Activated T-cell treated with anti-CD3 and anti-CD28 coated beads, Interleukin-2, amount 50 U/mL, for 4 hours (primary cell): ENCODE data around the gene WDR1. TPM values are rescaled to one million over a fixed set of nuclear protein-coding genes. Genes with fewer than 3 reads are reported as not detected.

Experiments
- ATAC-seq, 2 donors: fragments of 200-7000 bp; cut with Tn5 transposase; one replicate each; pipeline ENCODE4 v1.10.0; 2021
- DNase-seq: peaks from one replicate; pipeline ENCODE4 v3.0.0-alpha.2; 2020
- H3K27me3 Mint-ChIP-seq: one replicate; pipeline ENCODE4 v1.8.0; 2021; ENCODE audit warnings: low read depth, mixed read lengths
- H3K36me3 Mint-ChIP-seq: one replicate; pipeline ENCODE4 v1.8.0; 2022; ENCODE audit warnings: mixed read lengths; ENCODE audit not compliant: insufficient read depth
- H3K4me1 Mint-ChIP-seq: one replicate; pipeline ENCODE4 v1.8.0; 2021; ENCODE audit warnings: low read depth, mixed read lengths
- H3K4me3 Mint-ChIP-seq: one replicate; pipeline ENCODE4 v1.8.0; 2021; ENCODE audit warnings: mild to moderate bottlenecking, moderate library complexity, mixed read lengths
- H3K9me3 Mint-ChIP-seq: one replicate; pipeline ENCODE4 v1.8.0; 2021; ENCODE audit warnings: mixed read lengths
- total RNA-seq, 3 donors: library from RNA; stranded (reverse); gene quantifications; one replicate each; pipeline ENCODE4 v1.2.1, GENCODE V29; 2021

Gene WDR1
- total RNA-seq, 3 donors from 2014 or later: 291 to 356 (median 334) TPM

DNA sequence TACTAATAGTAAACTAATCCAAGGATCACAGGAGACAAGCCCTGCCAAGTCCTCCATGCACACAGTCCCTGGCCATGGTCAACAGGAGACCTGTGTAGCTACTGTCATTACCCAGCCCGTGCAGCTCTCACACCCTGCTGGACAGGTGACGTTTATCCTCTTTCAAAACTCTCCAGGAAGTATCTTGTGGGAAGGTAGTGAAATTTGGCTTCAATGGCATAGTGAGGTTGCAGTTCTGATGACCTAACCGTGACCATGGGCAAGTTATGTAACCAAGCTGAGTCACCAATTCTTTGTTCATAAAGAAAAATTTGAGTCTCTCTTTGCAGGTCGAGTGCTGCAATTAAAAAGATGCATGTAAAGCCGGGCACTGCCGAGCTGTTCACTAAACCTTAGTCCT, 84.0 kb downstream of the WDR1 start:
- no peak for ATAC-seq

DNA sequence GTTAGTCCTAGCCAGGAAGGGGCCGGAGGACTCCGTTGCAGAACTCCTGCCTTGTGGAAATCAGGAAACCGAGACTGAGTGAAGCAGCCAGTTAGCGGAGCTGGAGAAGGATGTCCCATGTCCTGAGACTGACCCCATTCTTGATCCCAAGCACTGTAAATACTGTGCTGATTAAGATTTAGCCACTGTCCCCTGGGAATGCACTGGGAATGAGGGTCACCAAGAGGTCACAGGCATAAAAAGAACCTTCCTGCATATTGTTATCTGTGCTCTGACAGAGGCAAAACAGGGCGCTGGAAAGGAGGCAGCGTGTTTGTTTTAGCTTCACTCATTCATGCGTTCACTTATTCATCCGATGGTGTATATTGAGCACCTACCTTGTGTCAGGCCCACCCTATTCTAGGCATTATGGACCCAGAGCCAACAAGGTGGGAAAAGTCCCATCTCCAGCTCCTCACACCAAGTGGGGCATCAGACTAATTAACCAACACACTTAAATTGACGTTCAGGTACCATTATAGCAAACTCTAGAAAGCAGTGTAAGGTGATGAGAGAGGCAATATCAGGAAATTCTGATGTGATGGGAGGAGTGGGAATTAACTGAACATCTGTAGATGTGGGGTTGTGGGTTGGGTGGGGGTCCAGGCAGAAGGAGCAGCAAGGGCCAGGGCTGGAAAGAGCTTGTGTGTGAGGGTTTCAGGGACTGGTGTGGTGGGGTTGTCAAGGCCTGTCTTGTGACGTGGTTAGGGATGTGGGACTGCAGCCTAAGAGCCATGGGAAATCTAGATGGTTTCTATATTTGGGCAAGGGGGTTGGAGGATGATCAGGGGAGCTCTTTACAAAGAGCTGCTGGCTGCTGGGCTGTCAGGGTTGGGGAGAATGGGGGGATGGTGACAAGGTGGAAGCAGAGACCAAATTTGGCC, 84.7 kb downstream of the WDR1 start:
- no peak for DNase-seq
- ATAC-seq: no peak
- peaks cover 3% of the 10 kb centered on the region for H3K36me3 Mint-ChIP-seq
- peaks cover 1% of the 10 kb centered on the region for H3K27me3 Mint-ChIP-seq
- H3K4me3 Mint-ChIP-seq: no peak overlapping the region
- no peaks in the 10 kb centered on the region for H3K9me3 Mint-ChIP-seq
- peaks cover 8% of the 10 kb centered on the region for H3K4me1 Mint-ChIP-seq

More for the DNA sequence above, 84.0 kb downstream of the WDR1 start:
- Mint-ChIP-seq H3K36me3 (peaks cover 3% of the 10 kb centered on the region), H3K27me3 (peaks cover 1% of the 10 kb centered on the region), H3K4me3 (no peak overlapping the region), H3K4me1 (peaks cover 8% of the 10 kb centered on the region), H3K9me3 (no peaks in the 10 kb centered on the region)
- no peak for DNase-seq

DNA sequence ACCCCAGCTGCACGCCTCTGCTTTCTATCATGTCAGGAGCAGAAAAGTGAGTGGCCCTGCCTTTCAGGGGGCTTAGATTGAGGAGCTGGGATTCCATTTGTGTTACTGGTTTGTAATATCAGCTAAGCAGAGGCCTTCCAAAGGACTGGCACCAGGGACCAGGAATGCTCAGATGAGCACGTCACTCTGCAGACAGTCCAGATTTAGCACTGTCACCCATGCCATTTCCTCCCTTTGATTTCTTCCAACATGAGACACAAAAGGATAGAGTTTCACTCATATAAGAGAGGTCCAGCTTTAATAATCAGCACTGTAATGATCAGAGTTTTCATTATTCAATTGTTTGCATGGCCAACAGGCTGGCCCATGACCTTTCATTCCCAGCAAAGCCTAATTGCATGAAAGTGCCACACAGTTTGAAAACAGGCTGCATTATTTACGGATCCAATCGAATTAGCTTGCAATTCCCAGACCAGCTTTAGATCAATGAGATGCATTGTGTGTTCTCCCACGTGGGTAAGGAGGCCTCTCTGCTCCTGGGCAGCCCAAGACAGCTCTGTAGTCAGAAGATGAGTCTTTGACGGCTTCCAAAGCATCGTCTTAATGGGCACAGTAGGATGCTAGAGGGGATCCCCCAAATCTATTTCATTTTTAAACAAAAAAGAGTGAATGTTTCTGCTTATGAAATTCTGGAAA, 85.5 kb downstream of the WDR1 start:
- ATAC-seq (no peak), DNase-seq (no peak)
- Mint-ChIP-seq H3K4me3 (no peak overlapping the region), H3K9me3 (no peaks in the 10 kb centered on the region), H3K4me1 (peaks cover 8% of the 10 kb centered on the region), H3K27me3 (peaks cover 3% of the 10 kb centered on the region), H3K36me3 (no peaks in the 10 kb centered on the region)

DNA sequence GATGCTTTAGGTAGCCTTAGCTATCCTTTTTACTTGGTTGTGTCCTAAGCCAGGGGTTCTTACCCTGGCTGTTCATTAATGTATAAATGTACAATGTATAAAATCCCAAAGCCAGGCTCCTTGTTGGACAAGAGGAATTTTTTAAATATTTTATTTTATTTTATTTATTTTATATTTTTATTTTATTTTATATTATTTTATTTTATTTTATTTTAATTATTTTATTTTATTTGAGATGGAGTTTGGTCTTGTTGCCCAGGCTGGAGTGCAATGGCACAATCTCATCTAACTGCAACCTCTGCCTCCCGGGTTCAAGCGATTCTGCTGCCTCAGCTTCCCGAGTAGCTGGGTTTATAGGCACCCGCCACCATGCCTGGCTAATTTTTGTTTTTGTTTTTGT, 87.2 kb downstream of the WDR1 start:
- H3K36me3 Mint-ChIP-seq: no peaks in the 10 kb centered on the region
- ATAC-seq: no peak
- H3K4me3 Mint-ChIP-seq: no peak overlapping the region
- DNase-seq: no peak
- H3K9me3 Mint-ChIP-seq: no peaks in the 10 kb centered on the region
- H3K27me3 Mint-ChIP-seq: peaks cover 3% of the 10 kb centered on the region
- peaks cover 8% of the 10 kb centered on the region for H3K4me1 Mint-ChIP-seq

DNA sequence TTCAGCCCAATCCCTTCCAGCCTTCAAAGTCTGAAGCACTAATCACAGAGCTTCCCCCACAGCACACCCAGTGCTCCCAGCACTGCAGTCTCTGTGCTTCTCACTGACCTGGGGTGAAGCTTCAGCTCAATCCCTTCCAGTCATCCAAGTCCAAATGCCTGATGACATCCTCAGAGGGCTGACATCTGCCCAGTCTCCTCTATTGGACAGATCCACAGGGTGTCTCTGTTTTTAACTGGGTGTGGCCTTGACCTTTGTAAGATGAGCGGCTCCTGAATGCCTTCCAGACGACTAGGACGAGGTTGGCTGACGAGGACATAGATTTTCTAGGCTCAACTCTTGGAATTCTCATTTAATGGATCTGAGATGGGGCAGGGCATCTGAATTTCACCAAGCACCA, 87.7 kb downstream of the WDR1 start:
- peaks cover 8% of the 10 kb centered on the region for H3K4me1 Mint-ChIP-seq
- no peaks in the 10 kb centered on the region for H3K36me3 Mint-ChIP-seq
- H3K27me3 Mint-ChIP-seq: peaks cover 2% of the 10 kb centered on the region
- H3K4me3 Mint-ChIP-seq: no peak overlapping the region
- no peak for ATAC-seq
- no peaks in the 10 kb centered on the region for H3K9me3 Mint-ChIP-seq
- DNase-seq: no peak

DNA sequence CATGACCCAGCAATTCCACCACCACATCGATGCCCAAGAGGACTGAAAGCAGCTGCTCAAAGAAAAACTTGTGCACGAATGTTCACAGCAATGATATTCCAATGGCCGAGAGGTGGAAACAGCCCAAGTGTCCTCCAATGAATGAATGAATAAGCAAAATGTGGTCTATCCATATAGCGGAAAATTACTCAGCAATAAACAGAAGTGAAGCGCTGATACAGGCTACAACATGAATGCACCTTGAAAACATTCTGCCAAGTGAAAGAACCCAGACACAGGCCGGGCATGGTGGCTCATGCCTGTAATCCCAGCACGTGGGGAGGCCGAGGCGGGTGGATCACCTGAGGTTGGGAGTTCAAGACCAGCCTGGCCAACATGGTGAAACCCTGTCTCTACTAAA, 90.1 kb downstream of the WDR1 start:
- Mint-ChIP-seq H3K9me3 (no peaks in the 10 kb centered on the region), H3K36me3 (no peaks in the 10 kb centered on the region), H3K4me1 (no peaks in the 10 kb centered on the region), H3K27me3 (peaks cover 4% of the 10 kb centered on the region), H3K4me3 (no peak overlapping the region)
- ATAC-seq (no peak), DNase-seq (no peak)

DNA sequence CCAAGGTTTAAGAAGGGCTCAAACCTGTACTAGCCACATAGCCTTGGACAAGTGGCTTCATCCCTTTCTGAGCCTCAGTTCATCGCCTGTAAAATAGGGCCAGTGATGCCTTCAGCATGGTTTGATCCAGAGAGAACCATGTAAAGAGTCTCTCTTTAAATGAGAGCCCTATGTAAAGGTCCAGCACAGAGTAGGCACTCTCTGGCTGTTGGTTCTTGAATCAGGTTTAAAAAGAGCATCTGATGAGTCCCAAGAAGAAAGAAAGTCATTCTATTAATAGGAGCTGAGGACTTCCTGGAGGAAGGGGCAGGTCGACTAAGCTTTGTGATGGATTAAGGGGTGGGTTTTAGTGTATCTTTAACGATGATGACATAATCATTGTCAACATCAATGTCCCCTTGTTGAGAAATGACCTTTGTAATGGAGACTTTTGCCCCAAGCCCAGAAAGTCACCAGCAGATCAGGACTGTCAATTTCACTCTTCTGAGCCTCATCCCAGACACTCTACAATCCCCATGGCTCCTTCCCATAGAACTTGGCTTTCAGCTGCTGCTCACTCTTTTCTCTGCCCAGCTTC, 91.3 kb downstream of the WDR1 start:
- no peak overlapping the region for H3K4me3 Mint-ChIP-seq
- H3K4me1 Mint-ChIP-seq: no peaks in the 10 kb centered on the region
- H3K27me3 Mint-ChIP-seq: peaks cover 4% of the 10 kb centered on the region
- no peaks in the 10 kb centered on the region for H3K36me3 Mint-ChIP-seq
- DNase-seq: no peak
- H3K9me3 Mint-ChIP-seq: no peaks in the 10 kb centered on the region
- ATAC-seq: no peak

Other genes with a start within 250 kb of the WDR1 start
- 1 to 10 TPM; 1.7 to 3.0 (median 2.6) TPM for gene SLC2A9, start 95.3 kb downstream of the WDR1 start, total RNA-seq